Upper lobe of right lung (tissue), 1 donor: Measurements from ENCODE around the gene LYSMD4. TPM values are rescaled to one million over a fixed set of nuclear protein-coding genes. Genes with fewer than 3 reads are reported as not detected.

Source experiments
- ATAC-seq: fragments of 200-7000 bp; cut with Tn5 transposase; one replicate; pipeline ENCODE4 v1.9.1; 2020; ENCODE audit warnings: mild to moderate bottlenecking, moderate library complexity
- DNase-seq: peaks from one replicate; pipeline ENCODE4 v3.0.0-alpha.2; 2020
- H3K27ac ChIP-seq: fragments of 200-600 bp; one replicate; pipeline ENCODE4 v1.8.0; 2022
- H3K27me3 ChIP-seq: fragments of 200-600 bp; one replicate; pipeline ENCODE4 v1.8.0; 2022; ENCODE audit warnings: mild to moderate bottlenecking
- H3K36me3 ChIP-seq: fragments of 200-600 bp; one replicate; pipeline ENCODE4 v1.8.0; 2022
- H3K4me1 ChIP-seq: fragments of 200-600 bp; one replicate; pipeline ENCODE4 v1.8.0; 2022
- H3K4me3 ChIP-seq: fragments of 200-600 bp; one replicate; pipeline ENCODE4 v1.8.0; 2022; ENCODE audit warnings: mild to moderate bottlenecking
- H3K9me3 ChIP-seq: fragments of 200-600 bp; one replicate; pipeline ENCODE4 v1.8.0; 2022
- CTCF ChIP-seq: fragments of 200-600 bp; IDR thresholded peaks from one replicate; pipeline ENCODE4 v1.8.0; 2022; ENCODE audit warnings: antibody characterized with exemption
- intact Hi-C: fragments of 100-400 bp; cut with DNase I; formaldehyde crosslinking; loops from one replicate; pipeline ENCODE4 v1.11.0; 2022
- total RNA-seq: library from RNA; stranded (reverse); fragmentation: NEBNext Ultra II Directional; extraction: Animal tissue kit (Norgen Biotek cat#: 25700); gene quantifications from one replicate; pipeline ENCODE4 v1.2.1, GENCODE V29; 2021
- donor health status: DM: no; HTN: yes; CAD: no; lungs with severe emphysema.

The LYSMD4 gene
- total RNA-seq, 1 donor from 2014 or later: 9.1 TPM

GRCh38 chr15:99717161-99718009 is 15.9 kb downstream of the LYSMD4 start:
- TF ChIP-seq CTCF: no peak
- Histone ChIP-seq H3K27ac (peak overlapping the region; percentile 31), H3K36me3 (peaks cover 29% of the 10 kb centered on the region), H3K4me1 (peaks cover 16% of the 10 kb centered on the region), H3K4me3 (no peak overlapping the region), H3K9me3 (no peaks in the 10 kb centered on the region), H3K27me3 (no peaks in the 10 kb centered on the region)
- intact Hi-C loops: no loop called here
- DNase-seq (no peak), ATAC-seq (no peak)

DNA sequence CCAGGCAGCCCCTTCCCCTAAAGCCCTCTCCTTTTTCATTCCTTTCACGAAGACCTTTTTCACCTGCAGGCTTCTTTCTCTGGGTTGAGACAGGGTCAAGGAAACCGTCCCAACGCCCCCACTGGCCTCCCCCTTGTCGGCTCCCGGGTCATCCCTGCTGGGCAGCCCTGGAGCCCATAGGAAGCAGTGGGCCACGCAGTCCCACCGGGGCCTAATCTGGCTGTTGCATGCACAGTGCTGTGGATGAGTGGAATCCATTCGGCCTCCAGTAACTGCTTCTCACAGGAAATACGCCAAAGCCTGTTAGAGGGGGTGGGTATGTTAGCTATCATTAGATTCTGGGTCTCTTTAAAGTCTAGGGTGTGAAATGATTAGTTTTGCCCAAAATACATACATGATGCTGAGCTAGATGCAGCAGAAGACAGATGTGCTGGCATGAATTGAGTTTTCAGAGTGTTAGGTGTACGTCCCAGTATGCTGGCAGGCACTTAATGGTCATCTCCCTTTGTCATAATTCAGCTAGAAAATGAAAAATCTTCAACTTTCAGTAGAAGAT is 16.6 kb downstream of the LYSMD4 start:
- no peak for ATAC-seq
- no peak for TF ChIP-seq CTCF
- DNase-seq: no peak

GRCh38 chr15:99712415-99712814 is 20.8 kb downstream of the LYSMD4 start:
- DNase-seq: no peak
- no peak for TF ChIP-seq CTCF
- Histone ChIP-seq H3K27me3 (no peaks in the 10 kb centered on the region), H3K27ac (no peak overlapping the region), H3K9me3 (no peaks in the 10 kb centered on the region), H3K4me3 (no peak overlapping the region), H3K36me3 (peaks cover 52% of the 10 kb centered on the region), H3K4me1 (peaks cover 26% of the 10 kb centered on the region)
- no peak for ATAC-seq
- intact Hi-C loops: no loop called here

More for the DNA sequence above, 16.6 kb downstream of the LYSMD4 start:
- intact Hi-C loops: no loop called here
- Histone ChIP-seq H3K9me3 (no peaks in the 10 kb centered on the region), H3K27me3 (no peaks in the 10 kb centered on the region), H3K4me3 (no peak overlapping the region), H3K27ac (peak overlapping the region; percentile 31), H3K36me3 (peaks cover 37% of the 10 kb centered on the region), H3K4me1 (peaks cover 15% of the 10 kb centered on the region)

DNA sequence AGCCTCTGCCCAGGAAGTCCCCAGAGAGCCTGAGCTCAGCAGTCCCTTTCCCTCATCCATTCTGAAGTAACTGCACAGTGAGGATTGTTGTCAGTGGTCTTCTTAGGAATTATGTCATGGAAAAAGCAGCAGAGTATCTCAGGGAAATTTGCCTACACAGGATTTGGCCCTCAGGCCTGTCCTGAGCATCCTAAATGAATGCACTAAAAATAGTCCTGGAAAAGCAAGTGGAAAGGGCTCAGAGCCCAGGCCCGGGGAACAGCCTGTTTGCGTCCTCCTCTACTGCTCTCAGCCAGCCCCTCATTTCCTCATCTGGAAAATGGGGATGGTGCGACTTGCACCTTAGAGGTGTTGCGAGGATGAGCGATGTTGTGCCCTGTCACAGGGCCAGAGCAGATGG is 21.6 kb downstream of the LYSMD4 start:
- peaks cover 51% of the 10 kb centered on the region for H3K36me3 ChIP-seq
- ATAC-seq (no peak), DNase-seq (no peak)
- peaks cover 30% of the 10 kb centered on the region for H3K4me1 ChIP-seq
- intact Hi-C loops: no loop called here
- no peaks in the 10 kb centered on the region for H3K9me3 ChIP-seq
- no peak for TF ChIP-seq CTCF
- H3K27me3 ChIP-seq: no peaks in the 10 kb centered on the region
- H3K4me3 ChIP-seq: no peak overlapping the region
- no peak overlapping the region for H3K27ac ChIP-seq

GRCh38 chr15:99709243-99709986 is 23.8 kb downstream of the LYSMD4 start:
- no peaks in the 10 kb centered on the region for H3K27me3 ChIP-seq
- H3K4me3 ChIP-seq: no peak overlapping the region
- H3K4me1 ChIP-seq: peaks cover 30% of the 10 kb centered on the region
- DNase-seq (no peak), ATAC-seq (no peak)
- peaks cover 32% of the 10 kb centered on the region for H3K36me3 ChIP-seq
- intact Hi-C loops: no loop called here
- no peaks in the 10 kb centered on the region for H3K9me3 ChIP-seq
- peak overlapping the region; percentile 67 for H3K27ac ChIP-seq
- no peak for TF ChIP-seq CTCF
